GM18511 (cell line): ENCODE results near the gene BIN2.
A peak's percentile ranks its signal among the peaks of the same experiment; 100 is the strongest.
"Not testable (repeated sequence)": the region's sequence is repeated elsewhere in the genome, so short reads cannot be mapped to it uniquely, and the experiment has no call there.

Experiments
- ATAC-seq: cut with Tn5 transposase; IDR thresholded peaks from one replicate; pipeline ENCODE4 v1.9.1; 2021; ENCODE audit warnings: mild to moderate bottlenecking, moderate library complexity; ENCODE audit not compliant: unreplicated experiment

Gene BIN2

GRCh38 chr12:51263341-51263740, 60.6 kb downstream of the BIN2 start:
- ATAC-seq: no peak

- no peak for ATAC-seq
These were observed 61.2 kb downstream of the BIN2 start for GRCh38 chr12:51262758-51263177.

GRCh38 chr12:51259600-51259999, 64.4 kb downstream of the BIN2 start:
- ATAC-seq: not testable (repeated sequence)

GRCh38 chr12:51254536-51254935, 69.4 kb downstream of the BIN2 start:
- ATAC-seq: no peak

DNA sequence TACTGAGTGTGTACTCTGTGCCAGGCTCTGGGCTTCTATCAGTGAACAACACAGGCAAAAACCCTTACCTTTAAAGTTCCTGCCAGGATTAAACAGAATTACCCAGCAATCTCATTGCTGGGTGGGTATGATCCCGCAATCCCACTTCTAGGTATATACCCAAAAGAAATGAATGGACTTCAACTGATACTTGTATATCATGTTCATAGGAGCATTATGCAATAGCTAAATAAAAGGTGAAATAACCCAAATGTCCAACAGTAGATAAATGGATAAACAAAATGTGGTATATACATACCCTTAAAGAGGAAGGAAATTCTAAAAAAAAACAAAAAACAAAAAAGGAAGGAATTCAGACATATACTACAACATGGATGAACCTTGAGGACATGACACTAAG, 70.7 kb downstream of the BIN2 start:
- no peak for ATAC-seq

- ATAC-seq: no peak
These were observed 76.3 kb downstream of the BIN2 start for GRCh38 chr12:51247523-51248206.

DNA sequence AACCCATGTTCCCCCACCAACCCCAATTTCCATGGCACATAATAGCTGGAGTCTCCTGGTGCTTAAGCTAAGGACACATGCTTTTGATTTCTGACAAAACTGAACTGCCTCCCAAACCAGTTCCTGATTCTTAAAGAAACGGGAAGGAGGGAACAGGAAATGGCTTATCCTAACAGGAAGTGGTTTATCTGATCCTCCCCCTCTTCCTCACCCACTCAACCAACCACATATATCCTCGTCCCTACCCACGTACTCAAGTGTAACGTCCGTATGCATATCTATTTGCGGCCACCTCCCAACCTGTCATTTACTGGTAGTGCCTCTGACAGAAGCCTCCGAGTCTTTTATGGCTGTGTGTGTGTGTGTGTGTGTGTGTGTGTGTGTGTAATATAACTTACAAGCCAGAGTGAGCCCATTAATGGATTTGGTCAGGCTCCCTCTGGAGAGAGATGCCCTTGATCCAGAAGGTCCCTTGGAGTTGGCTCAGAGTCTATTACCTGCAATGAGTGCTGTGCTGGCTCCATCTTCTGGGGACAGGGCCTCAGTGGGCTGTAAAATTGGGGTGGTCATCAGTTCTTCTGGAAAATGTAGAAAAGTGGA, 77.6 kb downstream of the BIN2 start:
- no peak for ATAC-seq

- ATAC-seq: no peak
These were observed 78.3 kb downstream of the BIN2 start for GRCh38 chr12:51245476-51246253.

GRCh38 chr12:51244269-51244668, 79.7 kb downstream of the BIN2 start:
- ATAC-seq: no peak

DNA sequence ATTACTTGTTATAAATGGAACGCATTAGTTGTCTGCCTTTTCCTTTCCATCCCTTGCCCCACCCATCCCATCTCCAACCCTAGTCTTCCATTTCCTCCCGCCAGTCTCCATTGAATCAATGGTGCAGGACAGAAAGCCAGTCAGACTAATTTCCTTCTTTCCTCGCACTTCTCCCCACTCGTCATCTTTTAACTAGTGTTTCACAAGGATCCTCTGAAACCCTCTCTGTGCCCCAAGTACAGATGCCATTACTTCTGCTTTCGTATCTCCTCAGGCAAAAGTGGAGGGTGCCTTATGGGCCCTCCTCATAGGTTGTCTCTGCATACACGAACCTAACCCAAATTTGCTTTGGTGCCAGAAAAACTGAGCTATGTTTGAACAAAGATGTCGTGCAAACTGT, 81.1 kb downstream of the BIN2 start:
- no peak for ATAC-seq

- ATAC-seq: no peak
These were observed 81.9 kb downstream of the BIN2 start for GRCh38 chr12:51242120-51242519.

- ATAC-seq: no peak
These were observed 83.0 kb downstream of the BIN2 start for GRCh38 chr12:51240971-51241370.

GRCh38 chr12:51238510-51239334, 85.3 kb downstream of the BIN2 start, which contains the start of gene DAZAP2:
TSS of gene DAZAP2 (plus strand) at chr12:51238826. CDS start at chr12:51238908, 82 bp downstream.
- peak; percentile 92 for ATAC-seq

DNA sequence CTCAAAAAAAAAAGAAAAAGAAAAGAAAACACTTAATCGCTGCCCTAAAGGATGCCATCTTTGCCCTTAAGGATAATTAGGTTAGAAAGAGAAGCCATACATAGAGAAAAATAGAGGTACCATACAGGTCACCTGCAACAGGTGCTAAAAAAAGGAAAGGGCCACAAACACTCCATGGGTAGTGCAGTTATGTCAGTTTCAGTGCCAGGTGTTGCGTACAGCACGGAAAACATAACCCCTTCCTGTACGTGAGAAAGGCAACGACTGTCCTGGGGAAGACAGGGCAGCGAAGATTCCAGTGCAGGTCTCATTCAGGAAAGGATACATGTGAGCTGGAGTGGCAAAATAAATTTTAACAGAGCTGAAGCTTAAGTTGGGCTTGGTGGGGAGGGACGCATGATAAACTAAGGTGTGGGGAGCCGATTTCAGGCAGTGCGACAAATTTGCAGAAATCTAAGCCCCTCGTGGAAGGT, 85.9 kb downstream of the BIN2 start:
- no peak for ATAC-seq

- ATAC-seq: no peak
These were observed 89.4 kb downstream of the BIN2 start for GRCh38 chr12:51234530-51234929.

- ATAC-seq: no peak
These were observed 91.3 kb downstream of the BIN2 start for GRCh38 chr12:51232642-51233041.
